Activated B cell treated with CpG ODN at 0.5 μM for 24 hours (primary cell): ENCODE measurements around the gene GNB1. TPM values are rescaled to one million over a fixed set of nuclear protein-coding genes. Genes with fewer than 3 reads are reported as not detected.
"Not testable (repeated sequence)": the region's sequence is repeated elsewhere in the genome, so short reads cannot be mapped to it uniquely, and the experiment has no call there.

Experiments
- ATAC-seq: fragments of 200-7000 bp; cut with Tn5 transposase; one replicate; pipeline ENCODE4 v1.10.0; 2021; ENCODE audit warnings: low read depth, mild to moderate bottlenecking, moderate library complexity
- CTCF ChIA-PET: fragments of 350-600 bp; sonication (Branson Sonifier 250); formaldehyde crosslinking; loops from one replicate; lab custom pipeline; 2021; ENCODE audit warnings: antibody characterized with exemption; lab: Charles Lee
- POLR2A ChIA-PET: fragments of 350-600 bp; sonication (Branson Sonifier 250); formaldehyde crosslinking; loops from one replicate; lab custom pipeline; 2021; ENCODE audit warnings: antibody characterized with exemption; lab: Charles Lee
- DNase-seq: peaks from one replicate; pipeline ENCODE4 v3.0.0; 2022
- H3K27ac Mint-ChIP-seq: one replicate; pipeline ENCODE4 v1.8.0; 2020; ENCODE audit warnings: mixed read lengths
- H3K27me3 Mint-ChIP-seq: one replicate; pipeline ENCODE4 v1.8.0; 2021; ENCODE audit warnings: mixed read lengths
- H3K36me3 Mint-ChIP-seq: one replicate; pipeline ENCODE4 v1.8.0; 2021; ENCODE audit warnings: low read depth, mixed read lengths
- H3K4me1 Mint-ChIP-seq: one replicate; pipeline ENCODE4 v1.8.0; 2021; ENCODE audit warnings: mixed read lengths
- H3K4me3 Mint-ChIP-seq: one replicate; pipeline ENCODE4 v1.8.0; 2020; ENCODE audit warnings: mild to moderate bottlenecking, mixed read lengths
- H3K9me3 Mint-ChIP-seq: one replicate; pipeline ENCODE4 v1.8.0; 2020; ENCODE audit warnings: mixed read lengths
- CTCF ChIP-seq: fragments of 200-600 bp; IDR thresholded peaks from one replicate; pipeline ENCODE4 v1.8.0; 2022; ENCODE audit warnings: antibody characterized with exemption, mild to moderate bottlenecking
- intact Hi-C: fragments of 100-400 bp; cut with micrococcal nuclease; formaldehyde crosslinking; loops from one replicate; pipeline ENCODE4 v1.15.1; 2024
- total RNA-seq: library from RNA; stranded (reverse); gene quantifications from 2 replicates; pipeline ENCODE4 v1.2.3, GENCODE V29; 2022

GNB1 gene
- total RNA-seq, 1 donor from 2014 or later = 302 TPM

- intact Hi-C loops = no loop called here
- H3K4me1 Mint-ChIP-seq = no peaks in the 10 kb centered on the region
- no peak for TF ChIP-seq CTCF
- no peaks in the 10 kb centered on the region for H3K9me3 Mint-ChIP-seq
- ATAC-seq (no peak), DNase-seq (no peak)
- CTCF ChIA-PET = no interaction called here
- no peak overlapping the region for H3K27ac Mint-ChIP-seq
- no peak overlapping the region for H3K4me3 Mint-ChIP-seq
- peaks cover 52% of the 10 kb centered on the region for H3K36me3 Mint-ChIP-seq
- POLR2A ChIA-PET = no interaction called here
- H3K27me3 Mint-ChIP-seq = no peaks in the 10 kb centered on the region
Measured at GRCh38 chr1:1753607-1754005, 137.3 kb downstream of the GNB1 start.

- Mint-ChIP-seq H3K27me3 (no peaks in the 10 kb centered on the region), H3K4me1 (no peaks in the 10 kb centered on the region), H3K27ac (no peak overlapping the region), H3K9me3 (no peaks in the 10 kb centered on the region), H3K4me3 (no peak overlapping the region), H3K36me3 (peaks cover 45% of the 10 kb centered on the region)
- no peak for TF ChIP-seq CTCF
- ChIA-PET POLR2A (no interaction called here), CTCF (no interaction called here)
- ATAC-seq (no peak), DNase-seq (no peak)
- intact Hi-C loops = no loop called here
Measured at GRCh38 chr1:1752636-1753606, 138.0 kb downstream of the GNB1 start.

- Mint-ChIP-seq H3K27me3 (no peaks in the 10 kb centered on the region), H3K4me1 (no peaks in the 10 kb centered on the region), H3K9me3 (no peaks in the 10 kb centered on the region), H3K27ac (no peak overlapping the region), H3K36me3 (peaks cover 39% of the 10 kb centered on the region), H3K4me3 (no peak overlapping the region)
- no peak for DNase-seq
- no peak for ATAC-seq
- TF ChIP-seq CTCF = no peak
- intact Hi-C loops = no loop called here
- ChIA-PET POLR2A (no interaction called here), CTCF (no interaction called here)
Measured at GRCh38 chr1:1752190-1752589, 138.7 kb downstream of the GNB1 start.

- POLR2A ChIA-PET, CTCF ChIA-PET, ATAC-seq, H3K27me3 Mint-ChIP-seq, H3K27ac Mint-ChIP-seq, H3K4me3 Mint-ChIP-seq, intact Hi-C loops, H3K9me3 Mint-ChIP-seq, DNase-seq, H3K4me1 Mint-ChIP-seq: not testable (repeated sequence)
- peaks cover 23% of the 10 kb centered on the region for H3K36me3 Mint-ChIP-seq
Measured at GRCh38 chr1:1749941-1750340, 140.9 kb downstream of the GNB1 start.

- peaks cover 15% of the 10 kb centered on the region for H3K36me3 Mint-ChIP-seq
- H3K4me3 Mint-ChIP-seq = no peak overlapping the region
- peak overlapping the region; percentile 24 for H3K27ac Mint-ChIP-seq
Measured at GRCh38 chr1:1748686-1749321, 142.1 kb downstream of the GNB1 start.

GRCh38 chr1:1746566-1746909, 144.3 kb downstream of the GNB1 start:
- H3K36me3 Mint-ChIP-seq, H3K4me1 Mint-ChIP-seq, DNase-seq, H3K9me3 Mint-ChIP-seq, H3K27me3 Mint-ChIP-seq, intact Hi-C loops: not testable (repeated sequence)
- POLR2A ChIA-PET = interaction anchor here (0.6 to 1.0 kb wide), 5 partner anchors 22 to 342 kb away, joined by 3 to 10 read pairs (median 4); partner anchors contain the start of gene CDK11A
- peak; percentile 79 for ATAC-seq
- CTCF ChIA-PET = interaction anchor here (0.9 kb wide), 1 partner anchor 159 kb away, joined by 4 read pairs; no protein-coding TSS in a partner anchor
- Mint-ChIP-seq H3K27ac (peak overlapping the region; percentile 93), H3K4me3 (peak overlapping the region; percentile 79)

More at GRCh38 chr1:1748686-1749321, 142.1 kb downstream of the GNB1 start:
- intact Hi-C loops = no loop called here
- Mint-ChIP-seq H3K9me3 (no peaks in the 10 kb centered on the region), H3K4me1 (no peaks in the 10 kb centered on the region), H3K27me3 (no peaks in the 10 kb centered on the region)
- CTCF ChIA-PET = no interaction called here
- no peak for TF ChIP-seq CTCF
- POLR2A ChIA-PET = no interaction called here
- no peak for DNase-seq
- no peak for ATAC-seq

GRCh38 chr1:1745651-1746565, 145.0 kb downstream of the GNB1 start:
- CTCF ChIA-PET = interaction anchor here (0.9 kb wide), 1 partner anchor 160 kb away, joined by 4 read pairs; no protein-coding TSS in a partner anchor
- intact Hi-C loops, H3K9me3 Mint-ChIP-seq, H3K4me1 Mint-ChIP-seq, H3K27me3 Mint-ChIP-seq, H3K36me3 Mint-ChIP-seq: not testable (repeated sequence)
- peak overlapping the region; percentile 93 for H3K27ac Mint-ChIP-seq
- POLR2A ChIA-PET = interaction anchor here (0.6 to 1.0 kb wide), 6 partner anchors 22 to 342 kb away, joined by 3 to 10 read pairs (median 4); partner anchors contain the start of gene CDK11A
- peak; percentile 95 for DNase-seq
- ATAC-seq = peak; percentile 79
- peak overlapping the region; percentile 79 for H3K4me3 Mint-ChIP-seq
